GM12891 (cell line): ENCODE data around the gene ORC2.

Experiments
- POLR2A ChIP-seq: IDR thresholded peaks from 2 replicates; pipeline ENCODE4 v1.6.1; 2011; ENCODE audit warnings: low read depth, low read length, control low read depth
- POLR2AphosphoS5 ChIP-seq: IDR thresholded peaks from 2 replicates; pipeline ENCODE4 v1.6.1; 2011; ENCODE audit warnings: low read depth, low read length, control low read depth
- TAF1 ChIP-seq: IDR thresholded peaks from 2 replicates; pipeline ENCODE4 v1.6.1; 2011; ENCODE audit warnings: low read depth, low read length, control low read depth

DNA sequence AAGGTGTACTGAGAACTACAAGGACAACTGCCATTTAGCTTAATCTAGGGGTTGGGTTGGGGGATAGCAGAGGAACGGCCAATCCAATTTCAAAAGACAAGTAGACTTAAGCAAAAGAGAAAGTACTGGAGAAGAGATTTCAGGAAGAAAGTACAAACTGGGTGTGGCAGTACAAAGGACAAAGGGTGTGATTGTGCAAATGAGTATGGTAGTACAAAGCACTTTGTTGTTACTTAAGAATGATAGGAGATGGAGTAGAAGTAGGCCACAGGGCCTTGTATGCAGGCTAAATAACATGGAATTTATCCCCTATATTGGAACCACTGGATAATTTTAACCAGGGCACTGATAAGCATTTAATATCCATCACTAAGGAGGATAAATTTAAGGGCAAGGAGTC is 4.7 kb upstream of the ORC2 start:
- no peak for TF ChIP-seq POLR2AphosphoS5
- no peak for TF ChIP-seq TAF1
- no peak for TF ChIP-seq POLR2A
